NT2/D1 (cell line): Measurements from ENCODE around the gene CDR2.

Source experiments
- DNase-seq: peaks from one replicate; pipeline ENCODE4 v3.0.0-alpha.2; 2011; ENCODE audit warnings: low read depth, low spot score
- H3K27me3 ChIP-seq: 2 replicates; pipeline ENCODE4 v1.6.0; 2011; ENCODE audit warnings: mild to moderate bottlenecking; ENCODE audit not compliant: insufficient read length, insufficient read depth
- H3K36me3 ChIP-seq: 2 replicates; pipeline ENCODE4 v1.6.1; 2011; ENCODE audit warnings: mild to moderate bottlenecking, low read length, mixed read lengths; ENCODE audit not compliant: insufficient read depth, insufficient read length
- H3K4me1 ChIP-seq: 2 replicates; pipeline ENCODE4 v1.5.1; 2011; ENCODE audit not compliant: insufficient read depth, insufficient read length
- H3K4me3 ChIP-seq: 2 replicates; pipeline ENCODE4 v1.5.1; 2011; ENCODE audit warnings: low read depth; ENCODE audit not compliant: insufficient read length
- H3K9ac ChIP-seq: 2 replicates; pipeline ENCODE4 v1.6.0; 2011; ENCODE audit warnings: low read depth; ENCODE audit not compliant: insufficient read length
- H3K9me3 ChIP-seq: 2 replicates; pipeline ENCODE4 v1.5.1; 2011; ENCODE audit warnings: mild to moderate bottlenecking, low read length; ENCODE audit not compliant: insufficient read depth
- SUZ12 ChIP-seq: IDR thresholded peaks from 2 replicates; pipeline ENCODE4 v1.6.1; 2011; ENCODE audit not compliant: insufficient read length, insufficient read depth; ENCODE audit errors: extremely low read depth
- YY1 ChIP-seq: IDR thresholded peaks from 2 replicates; pipeline ENCODE4 v1.6.1; 2011; ENCODE audit not compliant: insufficient read length, insufficient read depth
- ZNF274 ChIP-seq: IDR thresholded peaks from 2 replicates; pipeline ENCODE4 v1.6.1; 2011; ENCODE audit warnings: mild to moderate bottlenecking, low read depth, low read length

CDR2 gene

DNA sequence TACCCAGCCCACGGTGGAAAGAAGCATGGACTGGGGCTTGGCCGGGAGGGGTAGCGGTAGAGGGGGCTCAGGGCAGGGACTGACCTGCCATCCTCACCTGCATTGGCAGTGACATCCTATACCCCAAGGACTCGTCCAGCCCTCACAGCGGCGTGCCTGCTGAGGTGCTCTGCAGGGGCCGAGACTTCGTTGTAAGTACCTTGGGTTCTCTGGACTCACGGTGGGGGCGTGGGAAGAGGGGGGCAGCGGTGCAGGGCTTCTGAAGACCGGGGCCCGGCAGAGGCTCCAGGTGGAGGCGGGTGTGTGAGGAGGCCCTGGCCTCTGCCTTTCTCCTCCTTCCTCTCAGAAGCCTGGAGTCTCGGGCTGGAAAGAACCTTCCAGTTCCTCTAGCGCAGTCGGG is 51.7 kb downstream of the CDR2 start:
- DNase-seq: no peak
- Histone ChIP-seq H3K9ac (no peak overlapping the region), H3K4me1 (no peaks in the 10 kb centered on the region), H3K4me3 (no peak overlapping the region), H3K27me3 (no peaks in the 10 kb centered on the region), H3K9me3 (no peaks in the 10 kb centered on the region), H3K36me3 (peaks cover 94% of the 10 kb centered on the region)
- TF ChIP-seq ZNF274 (no peak), YY1 (no peak), SUZ12 (no peak)

DNA sequence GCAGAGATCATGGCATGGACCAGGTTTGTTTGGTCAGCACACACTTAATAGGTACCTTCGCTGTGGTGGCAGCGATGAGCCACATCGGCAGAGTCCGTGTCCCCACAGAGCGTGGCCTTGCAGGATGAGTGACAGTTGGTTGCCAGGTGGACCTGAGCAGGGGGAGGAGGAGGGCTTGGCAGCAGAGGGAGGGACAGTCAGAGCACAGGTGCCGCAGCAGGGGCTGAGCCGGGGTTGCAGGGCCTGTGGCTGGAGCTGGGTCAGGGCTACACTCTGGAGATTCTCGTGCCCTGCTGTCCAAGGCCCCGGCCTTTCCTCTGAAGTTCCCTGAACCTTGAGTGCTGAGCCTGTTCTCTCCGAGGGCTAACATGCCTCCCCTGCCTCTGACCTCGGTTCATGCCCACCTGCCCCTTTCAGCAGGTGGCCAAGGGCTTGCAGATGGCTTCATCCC is 52.4 kb downstream of the CDR2 start:
- TF ChIP-seq YY1: no peak
- no peak for TF ChIP-seq ZNF274
- no peak for TF ChIP-seq SUZ12
- Histone ChIP-seq H3K4me3 (no peak overlapping the region), H3K9ac (no peak overlapping the region), H3K27me3 (no peaks in the 10 kb centered on the region), H3K4me1 (no peaks in the 10 kb centered on the region), H3K9me3 (no peaks in the 10 kb centered on the region), H3K36me3 (peaks cover 94% of the 10 kb centered on the region)
- no peak for DNase-seq

DNA sequence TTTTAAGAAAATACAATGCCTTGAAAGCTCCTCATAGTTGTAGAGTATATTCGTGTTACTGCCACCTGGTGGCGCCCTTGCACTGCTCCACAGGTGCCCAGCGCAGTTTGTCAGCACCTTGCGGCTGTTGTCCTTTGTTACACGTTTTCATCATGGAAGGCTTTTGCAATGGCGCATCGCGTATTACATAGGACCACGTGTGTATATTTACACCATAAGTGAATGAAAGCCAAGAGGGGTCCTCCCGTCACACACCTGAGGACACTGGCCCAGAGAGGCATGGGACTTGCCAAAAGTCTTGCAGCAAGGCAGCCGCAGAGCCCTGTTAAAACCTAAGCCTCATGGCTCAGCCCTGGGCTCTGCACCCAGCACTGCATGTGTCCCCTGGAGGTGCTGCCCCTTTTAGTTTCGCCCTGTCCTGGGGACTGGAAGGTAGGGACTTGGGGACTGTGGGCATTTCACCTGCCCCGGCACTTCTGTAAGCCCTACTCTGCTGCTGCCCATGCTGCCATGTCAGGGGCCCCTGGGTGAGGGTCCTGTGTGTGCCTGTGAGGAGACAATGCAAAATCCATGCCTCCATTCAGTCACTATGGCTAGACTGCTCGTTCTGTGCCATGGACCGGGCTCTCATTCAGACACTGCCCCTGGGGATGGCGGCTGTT is 52.9 kb downstream of the CDR2 start:
- no peaks in the 10 kb centered on the region for H3K27me3 ChIP-seq
- peaks cover 94% of the 10 kb centered on the region for H3K36me3 ChIP-seq
- DNase-seq: peak; percentile 64
- H3K9ac ChIP-seq: no peak overlapping the region
- H3K4me1 ChIP-seq: no peaks in the 10 kb centered on the region
- TF ChIP-seq ZNF274 (no peak), YY1 (no peak), SUZ12 (no peak)
- no peak overlapping the region for H3K4me3 ChIP-seq
- no peaks in the 10 kb centered on the region for H3K9me3 ChIP-seq

DNA sequence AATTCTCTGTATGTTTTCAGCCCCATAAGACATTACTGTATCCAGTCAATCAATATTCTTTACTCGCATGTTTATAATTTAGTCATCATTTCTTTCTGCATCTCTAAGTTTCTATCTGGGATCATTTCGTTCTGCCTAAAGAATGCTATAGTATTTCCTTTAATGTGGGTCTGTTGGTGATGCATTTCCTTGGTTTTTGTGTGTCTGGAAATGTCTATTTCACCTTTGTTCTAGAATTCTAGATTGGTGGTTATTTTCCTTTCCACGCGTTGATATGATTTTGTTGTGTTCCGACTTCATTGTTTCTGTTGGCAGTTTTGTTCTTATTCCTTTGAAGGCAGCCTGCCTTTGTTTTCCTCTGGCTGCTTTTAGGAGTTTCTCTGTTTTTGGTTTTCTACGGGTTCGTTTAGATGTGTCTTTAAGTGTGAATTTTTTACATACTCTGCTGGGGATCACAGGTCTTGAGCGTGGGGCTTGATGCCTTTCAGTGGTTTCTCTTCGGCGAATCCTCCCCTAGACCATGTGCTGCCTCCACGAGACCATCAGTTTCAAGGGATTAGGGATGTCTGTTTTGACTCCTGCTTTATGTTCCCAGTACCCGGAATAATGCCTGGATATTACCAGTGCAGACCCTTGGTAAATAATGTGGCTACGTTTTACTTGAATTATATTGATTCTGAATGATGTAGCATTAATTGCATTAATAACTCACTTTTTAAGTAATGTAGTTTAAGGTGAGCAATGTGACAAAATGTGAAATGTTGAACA is 53.7 kb downstream of the CDR2 start:
- H3K36me3 ChIP-seq: peaks cover 95% of the 10 kb centered on the region
- TF ChIP-seq YY1 (no peak), ZNF274 (no peak), SUZ12 (no peak)
- no peak for DNase-seq

DNA sequence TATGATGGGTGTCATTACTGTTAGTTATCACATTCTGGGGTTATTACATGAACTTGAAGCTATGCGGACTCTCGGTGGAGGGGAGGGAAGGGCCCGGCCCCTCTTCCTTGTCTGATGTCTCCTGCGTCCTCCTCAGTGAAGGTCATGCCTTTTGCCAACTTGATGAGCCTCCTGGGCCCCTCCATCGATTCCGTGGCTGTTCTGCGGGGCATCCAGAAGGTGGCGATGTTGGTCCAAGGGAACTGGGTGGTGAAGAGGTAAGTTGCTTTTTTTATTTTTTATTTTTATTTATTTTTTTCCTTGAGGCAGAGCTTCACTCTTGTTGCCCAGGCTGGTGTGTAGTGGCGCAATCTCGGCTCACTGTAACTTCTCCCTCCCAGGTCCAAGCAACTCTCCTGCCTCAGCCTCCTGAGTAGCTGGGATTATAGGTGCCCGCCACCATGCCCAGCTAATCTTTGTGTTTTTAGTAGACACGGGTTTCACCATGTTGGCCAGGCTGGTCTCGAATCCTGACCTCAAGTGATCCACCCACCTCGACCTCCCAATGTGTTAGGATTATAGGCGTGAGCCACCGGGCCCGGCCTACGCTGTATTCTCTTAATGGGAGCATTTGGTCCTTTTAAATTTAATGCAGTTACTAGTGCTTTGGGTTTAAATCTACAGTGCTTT is 55.6 kb downstream of the CDR2 start:
- Histone ChIP-seq H3K4me1 (no peaks in the 10 kb centered on the region), H3K9me3 (no peaks in the 10 kb centered on the region), H3K9ac (no peak overlapping the region), H3K27me3 (no peaks in the 10 kb centered on the region), H3K4me3 (no peak overlapping the region), H3K36me3 (peaks cover 89% of the 10 kb centered on the region)
- no peak for DNase-seq
- TF ChIP-seq YY1 (no peak), SUZ12 (no peak), ZNF274 (no peak)

More for the DNA sequence above, 53.7 kb downstream of the CDR2 start:
- H3K4me1 ChIP-seq: no peaks in the 10 kb centered on the region
- H3K27me3 ChIP-seq: no peaks in the 10 kb centered on the region
- no peaks in the 10 kb centered on the region for H3K9me3 ChIP-seq
- H3K9ac ChIP-seq: no peak overlapping the region
- H3K4me3 ChIP-seq: no peak overlapping the region

DNA sequence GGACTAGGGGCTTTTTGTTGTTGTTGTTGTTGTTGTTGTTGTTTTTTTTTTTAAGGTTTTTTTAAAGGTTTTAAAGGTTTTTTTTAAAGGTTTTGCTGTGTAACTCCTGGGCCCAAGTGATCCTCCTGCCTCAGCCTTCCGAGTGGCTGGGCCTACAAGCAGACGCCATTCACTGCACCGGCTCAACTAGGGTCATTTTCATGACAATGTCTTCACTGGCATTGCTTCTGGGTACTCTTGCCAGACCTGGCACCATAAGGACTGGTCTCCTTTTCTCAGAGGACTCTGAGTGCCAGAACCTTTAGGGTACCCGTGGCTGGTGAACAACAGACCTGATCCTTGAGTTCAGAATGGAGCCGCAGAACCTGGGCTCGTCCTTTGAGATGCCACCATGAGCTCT is 56.8 kb downstream of the CDR2 start:
- no peak for DNase-seq
- peaks cover 88% of the 10 kb centered on the region for H3K36me3 ChIP-seq
- H3K9me3 ChIP-seq: no peaks in the 10 kb centered on the region
- no peaks in the 10 kb centered on the region for H3K27me3 ChIP-seq
- H3K4me1 ChIP-seq: no peaks in the 10 kb centered on the region
- H3K4me3 ChIP-seq: no peak overlapping the region
- TF ChIP-seq YY1 (no peak), SUZ12 (no peak), ZNF274 (no peak)
- H3K9ac ChIP-seq: no peak overlapping the region
